OCI-M2 (cell line): ENCODE measurements around the gene SCN8A.

ENCODE experiments used
- DNase-seq: peaks from one replicate; lab custom pipeline; 2025; ENCODE audit not compliant: unreplicated experiment; lab: John Stamatoyannopoulos, UW

Gene SCN8A

GRCh38 chr12:51811203-51812202, 220.5 kb downstream of the SCN8A start:
- no peak for DNase-seq

- DNase-seq: no peak
These were observed 221.8 kb downstream of the SCN8A start for GRCh38 chr12:51812871-51813270.

DNA sequence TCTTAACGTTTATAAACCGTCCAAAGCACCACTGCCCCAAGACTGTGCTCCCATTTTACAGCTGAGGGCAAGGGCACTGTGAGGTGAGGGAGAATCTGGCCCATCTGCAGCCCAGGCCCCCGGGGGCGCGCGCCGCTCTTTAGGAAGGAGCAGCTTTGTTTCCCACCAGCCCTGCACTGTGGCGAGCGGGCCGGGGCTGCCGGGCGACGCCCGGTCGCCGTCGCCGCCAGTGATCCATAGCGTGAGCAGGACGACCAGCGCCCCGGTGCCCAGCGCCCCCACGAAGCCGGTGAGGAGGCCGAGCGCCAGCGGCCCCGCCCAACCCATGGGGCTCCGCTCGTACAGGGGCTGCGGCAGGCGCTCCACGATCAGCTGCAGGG, 222.9 kb downstream of the SCN8A start:
- DNase-seq: no peak

- DNase-seq: no peak
These were observed 223.5 kb downstream of the SCN8A start for GRCh38 chr12:51814311-51815088.

- no peak for DNase-seq
These were observed 224.5 kb downstream of the SCN8A start for GRCh38 chr12:51815571-51815970.

GRCh38 chr12:51817027-51817953, 226.3 kb downstream of the SCN8A start:
- DNase-seq: no peak

DNA sequence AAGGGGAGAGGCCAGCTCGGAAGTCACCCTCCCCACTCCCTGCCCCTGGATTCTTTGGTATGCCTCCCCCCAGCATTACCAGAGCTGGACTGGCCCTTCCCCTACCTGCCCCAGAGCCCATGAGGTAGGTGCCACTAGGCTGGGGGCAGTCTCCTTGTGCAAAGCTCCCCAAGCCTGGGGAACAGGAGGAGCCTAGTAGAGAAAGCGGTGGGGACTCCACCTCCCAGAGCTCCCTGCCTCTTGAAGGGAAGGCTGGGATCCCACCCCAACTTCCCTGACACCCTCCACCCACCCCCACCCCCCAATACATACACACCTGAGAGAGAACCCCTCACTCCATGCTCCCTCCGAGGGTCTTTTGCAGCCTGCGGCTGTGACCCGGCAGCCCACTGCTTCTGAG, 227.1 kb downstream of the SCN8A start:
- no peak for DNase-seq

DNA sequence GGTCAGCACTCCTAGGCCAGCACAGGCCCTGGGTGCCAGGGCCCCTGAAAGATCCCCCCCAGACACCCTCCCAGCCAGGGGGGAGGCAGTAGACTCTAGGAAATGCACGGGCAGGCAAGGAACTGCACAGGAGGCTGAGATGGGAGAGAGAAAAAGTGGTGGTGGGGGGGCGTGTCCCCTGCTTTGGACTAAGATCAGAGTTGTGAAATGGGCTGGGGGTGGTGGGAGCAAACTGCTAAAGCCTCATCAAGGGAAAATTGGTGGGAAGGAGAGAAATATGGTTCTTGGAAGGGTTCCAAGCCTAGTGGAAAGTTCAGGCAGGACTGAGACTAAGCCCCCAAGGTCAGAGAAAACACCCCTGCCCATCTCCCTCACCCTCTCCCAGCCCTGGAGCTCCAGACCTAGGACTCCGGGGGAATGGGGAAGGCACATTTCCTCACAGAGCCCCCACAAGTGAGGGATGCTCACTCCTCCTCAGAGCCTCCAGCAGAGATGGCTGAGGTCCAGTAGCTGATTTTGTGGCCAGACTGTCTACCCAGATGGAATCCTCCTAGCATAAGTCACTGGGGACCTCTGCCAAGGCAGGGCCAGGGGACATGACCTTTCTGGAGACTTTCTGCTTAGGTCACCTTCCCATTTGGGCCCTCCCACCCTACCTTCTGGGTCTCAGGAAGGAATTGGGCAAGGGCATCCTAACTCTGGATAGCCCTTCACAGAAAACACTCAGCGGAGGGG, 227.7 kb downstream of the SCN8A start:
- DNase-seq: no peak

DNA sequence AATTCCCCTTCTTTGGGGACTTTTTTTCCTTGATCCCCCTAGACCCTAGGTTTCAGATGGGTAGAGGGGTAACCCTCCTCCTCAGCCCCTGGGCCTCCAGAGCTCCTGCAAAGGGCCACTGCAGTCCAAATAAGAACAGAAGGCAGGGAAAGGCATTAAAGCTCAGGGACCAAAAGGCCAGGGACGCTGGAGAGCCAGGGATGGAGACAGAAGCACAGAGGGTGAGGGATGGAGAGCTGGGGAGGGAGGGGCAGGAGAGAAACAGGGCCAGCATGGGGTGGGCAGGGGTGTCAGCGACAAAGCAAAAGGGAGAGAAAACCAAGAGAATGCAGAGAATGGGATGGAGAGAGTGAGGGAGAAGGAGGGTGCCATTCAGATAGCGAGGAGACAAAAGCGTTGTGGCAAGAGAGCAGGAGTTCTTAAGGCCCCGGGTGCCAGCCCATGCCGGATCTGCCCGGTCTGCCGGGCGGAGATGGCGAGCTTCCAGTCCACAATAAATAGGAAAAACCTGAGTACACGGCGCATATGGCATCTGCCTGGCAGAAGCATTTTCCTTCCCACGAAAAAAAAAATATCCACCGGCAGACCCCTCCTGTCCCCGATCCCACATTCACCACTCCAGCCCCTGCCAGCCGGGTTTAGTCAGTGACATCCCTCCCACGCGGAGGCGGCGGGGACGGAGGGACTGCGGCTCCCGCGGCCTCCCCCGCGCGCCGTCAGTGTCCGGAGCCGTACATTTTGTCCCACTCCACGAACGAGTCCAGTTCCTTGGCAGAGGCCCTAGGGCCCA, 228.9 kb downstream of the SCN8A start:
- DNase-seq: no peak

DNA sequence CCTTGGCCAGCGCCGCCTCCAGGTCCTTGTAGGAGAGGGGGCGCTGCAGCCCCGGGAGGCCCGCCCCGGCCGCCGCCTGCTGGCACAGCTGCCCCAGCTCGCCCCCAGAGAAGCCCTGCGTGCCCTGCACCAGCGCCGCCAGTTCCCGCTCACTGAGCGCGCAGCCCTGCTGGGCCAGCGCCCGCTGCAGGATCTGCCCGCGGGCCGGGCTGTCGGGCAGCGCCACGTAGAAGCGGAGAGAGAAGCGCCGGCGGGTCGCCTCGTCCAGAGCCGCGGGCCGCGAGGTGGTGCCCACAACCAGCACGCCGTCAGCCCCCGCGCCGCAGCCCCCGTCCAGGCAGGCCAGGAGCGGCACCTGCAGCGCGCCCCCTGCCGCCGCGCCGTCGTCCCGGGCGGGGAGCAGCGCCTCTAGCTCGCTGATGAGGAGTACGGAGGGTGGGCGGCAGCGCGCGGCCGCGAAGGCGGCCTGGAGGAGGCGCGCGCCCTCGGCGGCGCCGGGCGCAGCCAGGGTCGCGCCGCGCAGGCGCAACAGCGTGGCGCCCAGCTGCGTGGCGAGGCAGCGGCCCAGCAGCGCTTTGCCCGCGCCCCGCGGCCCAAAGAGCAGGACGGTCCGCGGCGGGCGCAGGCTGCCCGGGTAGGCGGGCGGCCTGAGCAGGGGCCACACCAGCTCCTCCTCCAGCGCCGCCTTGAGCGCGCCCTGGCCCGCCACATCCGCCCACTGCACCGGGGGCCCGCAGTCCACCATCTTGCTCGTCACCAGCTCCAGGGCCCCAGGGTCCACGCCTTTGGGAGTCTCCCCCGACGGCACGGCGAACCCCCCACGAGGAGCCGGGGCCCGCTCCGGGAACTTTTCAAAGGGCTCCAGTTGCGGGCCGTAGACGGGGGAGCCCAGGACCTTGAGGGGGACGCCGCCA, 229.8 kb downstream of the SCN8A start:
- DNase-seq: peak; percentile 12

GRCh38 chr12:51821440-51822260, 230.6 kb downstream of the SCN8A start:
- DNase-seq: no peak

- no peak for DNase-seq
These were observed 231.2 kb downstream of the SCN8A start for GRCh38 chr12:51822261-51822616.

DNA sequence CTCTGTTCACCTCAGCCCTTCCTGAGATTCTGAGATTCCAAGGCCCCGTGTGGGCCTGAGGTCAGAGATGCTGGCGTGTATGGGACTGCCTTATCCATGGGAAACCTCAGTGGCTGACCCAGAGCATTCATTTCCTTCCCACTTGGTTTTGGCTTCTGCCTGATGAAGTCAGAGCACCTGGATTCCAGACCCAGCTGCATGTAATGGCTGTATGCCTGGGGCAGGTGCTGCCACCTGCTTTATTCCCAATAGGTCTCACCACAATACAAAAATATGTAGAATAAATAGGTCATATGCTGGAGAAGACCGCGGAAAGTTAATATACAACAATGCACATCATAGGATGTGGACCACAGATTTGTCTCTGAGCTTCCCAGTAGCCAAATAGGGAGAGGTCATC, 231.9 kb downstream of the SCN8A start:
- DNase-seq: no peak

GRCh38 chr12:51823875-51824565, 233.0 kb downstream of the SCN8A start:
- DNase-seq: no peak

DNA sequence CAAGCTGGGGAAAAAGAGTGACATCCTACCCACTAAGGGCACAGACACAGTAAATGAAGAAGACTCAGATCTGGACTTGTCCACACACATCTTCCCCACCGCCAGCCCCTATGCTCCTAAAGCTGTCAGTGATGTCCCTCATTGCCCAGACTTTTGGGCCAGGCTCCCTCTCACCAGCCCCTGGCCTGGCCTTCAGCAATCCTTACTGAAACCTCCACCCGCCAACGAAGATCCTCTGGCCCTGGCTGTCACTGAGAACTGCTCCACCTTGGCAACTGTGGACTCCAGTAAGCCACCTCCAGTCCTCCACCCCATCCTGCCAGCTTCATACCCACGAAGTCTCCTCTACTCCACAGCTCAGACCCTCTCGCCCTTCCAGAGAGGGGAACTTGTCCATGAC, 234.2 kb downstream of the SCN8A start:
- no peak for DNase-seq

- no peak for DNase-seq
These were observed 235.8 kb downstream of the SCN8A start for GRCh38 chr12:51826881-51827280.
